NCI-H2196 treated with DMSO at 0.1 percent for 48 hours (cell line): ENCODE measurements around the gene SIGMAR1.

Experiments used
- DNase-seq: peaks from one replicate; lab custom pipeline; 2025; ENCODE audit not compliant: unreplicated experiment; lab: John Stamatoyannopoulos, UW

Gene SIGMAR1

GRCh38 chr9:34606190-34606589 is 31.4 kb downstream of the SIGMAR1 start:
- no peak for DNase-seq

GRCh38 chr9:34603610-34604231 is 33.9 kb downstream of the SIGMAR1 start:
- peak; percentile 24 for DNase-seq

GRCh38 chr9:34601937-34602573 is 35.5 kb downstream of the SIGMAR1 start:
- no peak for DNase-seq

GRCh38 chr9:34600908-34601307 is 36.7 kb downstream of the SIGMAR1 start:
- DNase-seq = no peak

GRCh38 chr9:34599546-34599945 is 38.0 kb downstream of the SIGMAR1 start:
- DNase-seq = no peak

GRCh38 chr9:34594177-34594576 is 43.4 kb downstream of the SIGMAR1 start:
- DNase-seq = no peak

- no peak for DNase-seq
These were observed 44.5 kb downstream of the SIGMAR1 start for GRCh38 chr9:34592895-34593601.

GRCh38 chr9:34591917-34592866 is 45.4 kb downstream of the SIGMAR1 start:
- DNase-seq = no peak

GRCh38 chr9:34591248-34591916 is 46.2 kb downstream of the SIGMAR1 start:
- peak; percentile 58 for DNase-seq

- no peak for DNase-seq
These were observed 47.0 kb downstream of the SIGMAR1 start for GRCh38 chr9:34590381-34591247.

GRCh38 chr9:34589636-34590380 is 47.8 kb downstream of the SIGMAR1 start, which contains the start of gene CNTFR:
Gene CNTFR (minus strand): TSS chr9:34589724. CDS start chr9:34568981, 20,743 bp downstream.
- DNase-seq = peak; percentile 57

GRCh38 chr9:34588671-34589635 is 48.6 kb downstream of the SIGMAR1 start:
- DNase-seq = no peak

GRCh38 chr9:34587271-34587670 is 50.3 kb downstream of the SIGMAR1 start:
- no peak for DNase-seq

- DNase-seq = no peak
These were observed 51.5 kb downstream of the SIGMAR1 start for GRCh38 chr9:34585946-34586669.

- no peak for DNase-seq
These were observed 52.6 kb downstream of the SIGMAR1 start for GRCh38 chr9:34584970-34585369.
